MV-4-11 (cell line): ENCODE measurements around the gene HAPLN2.
A peak's percentile ranks its signal among the peaks of the same experiment; 100 is the strongest.
"Not testable (repeated sequence)": the region's sequence is repeated elsewhere in the genome, so short reads cannot be mapped to it uniquely, and the experiment has no call there.

Experiments
- DNase-seq: peaks from one replicate; lab custom pipeline; 2025; lab: John Stamatoyannopoulos, UW

The HAPLN2 gene

GRCh38 chr1:156618853-156619581 lies at the start of gene HAPLN2:
TSS of gene HAPLN2 (plus strand) at chr1:156619415. CDS start at chr1:156623491, 4,076 bp downstream.
- DNase-seq = no peak

DNA sequence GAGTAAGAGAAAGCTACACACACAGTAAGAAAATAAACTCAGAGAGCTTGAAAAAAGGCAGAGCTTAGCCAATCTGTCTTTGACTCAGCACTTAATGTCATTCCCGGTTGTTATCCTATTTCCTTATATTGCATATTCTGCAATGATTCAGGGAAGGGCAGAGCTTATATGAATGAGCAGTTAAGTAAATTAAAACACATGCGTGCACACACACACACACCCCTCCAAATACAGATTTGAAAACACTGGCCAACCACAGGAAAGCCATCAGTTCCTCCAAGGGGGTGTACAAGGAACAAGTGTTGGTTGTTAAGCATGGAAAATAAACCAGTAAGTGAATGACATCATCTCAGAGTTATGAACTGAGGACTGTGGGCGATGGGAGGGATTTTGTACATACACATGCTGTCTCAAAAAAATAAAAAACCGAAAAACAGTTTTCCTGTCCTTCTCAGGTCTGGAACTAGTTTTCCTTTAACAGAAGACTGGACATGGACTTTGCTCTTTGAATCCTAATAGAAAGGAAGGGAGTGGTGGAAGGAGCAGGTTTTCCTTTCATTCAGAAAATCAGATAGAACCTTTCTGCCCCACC lies 47.9 kb upstream of the HAPLN2 start:
- DNase-seq = peak; percentile 81

DNA sequence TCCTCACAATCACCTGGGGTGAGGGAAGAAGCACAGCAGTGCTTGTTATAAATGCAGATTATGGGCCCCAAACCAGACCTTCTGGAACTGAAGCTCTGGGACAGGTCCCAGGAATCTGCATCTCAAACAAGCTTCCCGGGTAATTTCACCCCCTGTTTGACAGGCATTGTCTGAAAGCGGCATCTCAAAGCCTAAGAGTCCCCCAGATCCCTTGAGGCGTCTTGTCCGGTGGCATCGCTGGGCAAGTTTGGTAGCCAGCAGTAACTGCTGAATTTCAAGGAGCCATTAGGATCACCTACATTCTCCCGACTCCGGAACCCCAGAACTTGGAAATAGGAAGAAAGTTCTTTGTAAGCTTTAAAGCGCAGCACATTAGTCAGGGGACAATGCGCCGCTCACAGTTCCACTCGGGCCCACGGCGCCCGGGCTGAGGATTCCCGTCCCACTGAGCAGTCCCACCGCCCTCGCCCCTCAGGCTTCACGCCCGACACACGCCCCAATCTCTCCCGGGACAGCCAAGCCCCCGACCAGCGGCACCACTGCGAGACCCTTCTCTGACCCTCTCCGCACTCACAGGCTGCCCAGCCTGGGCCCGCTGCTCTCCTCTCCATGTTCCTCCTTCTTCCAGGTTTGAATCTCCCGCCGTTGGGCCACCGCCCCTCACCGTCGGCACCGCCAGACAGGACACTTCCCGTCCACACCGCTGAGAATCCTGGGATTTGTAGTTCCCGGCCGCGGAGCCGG lies 47.1 kb upstream of the HAPLN2 start, which contains the start of gene IQGAP3:
IQGAP3 (minus strand) TSS at position 647 of the 744 bp plus-strand sequence; CDS start at position 611, 36 bp downstream.
- peak; percentile 74 for DNase-seq

- no peak for DNase-seq
These were observed 46.6 kb upstream of the HAPLN2 start for GRCh38 chr1:156572663-156573018.

DNA sequence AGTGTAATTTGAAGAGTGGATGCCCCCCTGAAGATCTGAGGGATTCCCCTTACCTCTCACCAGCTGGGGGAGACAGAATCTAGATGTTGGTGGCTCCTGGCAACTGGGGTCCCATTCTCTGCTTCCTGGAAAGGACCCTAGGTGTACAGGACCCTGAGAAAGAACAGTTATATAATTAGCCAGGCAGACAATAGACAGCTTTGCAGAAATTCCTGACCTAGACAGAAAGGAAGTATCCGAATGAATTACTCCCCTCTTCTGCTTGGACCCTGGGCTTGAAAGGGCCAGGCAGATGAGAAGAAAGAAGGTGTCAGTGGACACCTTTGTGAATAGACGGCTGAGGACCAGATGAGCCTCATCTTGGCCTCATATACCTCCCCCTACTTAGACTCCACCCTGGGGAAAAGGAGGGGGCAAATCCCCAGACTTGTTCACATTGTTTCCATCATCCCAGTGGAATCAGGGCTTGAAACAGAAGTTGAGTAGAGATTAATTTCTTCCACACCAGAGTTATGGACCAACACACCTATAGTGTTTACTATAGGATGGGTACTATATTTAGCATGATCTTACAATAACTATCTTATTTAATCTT lies 45.1 kb upstream of the HAPLN2 start:
- no peak for DNase-seq

GRCh38 chr1:156577550-156577949 lies 41.7 kb upstream of the HAPLN2 start:
- no peak for DNase-seq

DNA sequence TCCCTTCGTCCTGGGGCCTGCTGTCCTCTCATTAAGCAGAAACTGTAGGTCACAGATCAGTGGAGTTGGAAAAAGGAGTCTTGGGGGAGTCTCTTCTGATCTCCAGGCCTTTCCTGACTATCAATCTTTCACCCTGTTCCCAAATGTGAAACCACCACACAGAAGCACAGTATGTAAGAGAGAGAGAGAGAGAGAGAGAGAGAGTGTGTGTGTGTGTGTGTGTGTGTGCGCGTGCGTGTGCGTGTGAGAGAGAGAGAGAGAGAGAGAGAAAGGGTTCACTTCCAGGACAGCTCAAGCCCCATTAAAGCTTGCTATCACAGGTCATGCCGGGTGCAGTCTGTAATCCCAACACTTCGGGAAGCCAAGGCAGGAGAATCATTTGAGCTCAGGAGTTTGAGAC lies 41.2 kb upstream of the HAPLN2 start:
- peak; percentile 32 for DNase-seq

- no peak for DNase-seq
These were observed 39.7 kb upstream of the HAPLN2 start, which contains the start of gene TTC24 for GRCh38 chr1:156579472-156579871. TSS of gene TTC24 (plus strand) at chr1:156579723. CDS start at chr1:156581365, 1,642 bp downstream.

DNA sequence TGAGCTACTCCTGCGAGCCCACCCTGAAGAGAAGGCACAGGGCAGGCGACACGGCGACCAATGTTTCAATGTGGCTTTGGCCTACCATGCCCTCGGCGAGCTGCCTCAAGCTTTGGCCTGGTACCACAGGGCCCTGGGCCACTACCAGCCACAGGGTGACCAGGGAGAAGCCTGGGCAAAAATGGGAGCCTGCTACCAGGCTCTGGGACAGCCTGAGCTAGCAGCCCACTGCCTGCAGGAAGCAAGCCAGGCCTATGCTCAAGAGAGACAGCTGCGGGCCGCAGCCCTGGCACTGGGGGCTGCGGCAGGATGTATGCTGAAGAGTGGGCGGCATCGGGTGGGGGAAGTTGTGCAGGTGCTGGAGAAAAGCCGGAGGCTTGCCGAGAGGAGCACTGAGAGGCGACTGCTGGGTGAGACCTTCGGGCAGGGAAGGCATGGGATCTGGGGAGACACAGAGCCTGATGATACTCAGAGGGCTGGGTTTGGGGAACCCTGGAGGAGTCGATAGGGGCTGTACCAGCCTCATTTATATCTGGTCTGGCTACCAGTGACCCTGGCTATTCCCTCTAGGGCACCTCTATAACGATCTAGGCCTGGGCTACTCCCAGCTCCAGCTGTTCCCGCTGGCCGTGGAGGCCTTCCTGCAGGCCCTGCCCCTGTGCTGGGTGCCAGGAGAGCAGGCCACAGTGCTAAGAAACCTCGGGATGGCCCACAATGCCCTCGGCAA lies 37.4 kb upstream of the HAPLN2 start:
- DNase-seq = no peak

GRCh38 chr1:156582388-156583017 lies 36.7 kb upstream of the HAPLN2 start:
- DNase-seq = no peak

- DNase-seq = peak; percentile 80
These were observed 35.2 kb upstream of the HAPLN2 start for GRCh38 chr1:156583821-156584622.

DNA sequence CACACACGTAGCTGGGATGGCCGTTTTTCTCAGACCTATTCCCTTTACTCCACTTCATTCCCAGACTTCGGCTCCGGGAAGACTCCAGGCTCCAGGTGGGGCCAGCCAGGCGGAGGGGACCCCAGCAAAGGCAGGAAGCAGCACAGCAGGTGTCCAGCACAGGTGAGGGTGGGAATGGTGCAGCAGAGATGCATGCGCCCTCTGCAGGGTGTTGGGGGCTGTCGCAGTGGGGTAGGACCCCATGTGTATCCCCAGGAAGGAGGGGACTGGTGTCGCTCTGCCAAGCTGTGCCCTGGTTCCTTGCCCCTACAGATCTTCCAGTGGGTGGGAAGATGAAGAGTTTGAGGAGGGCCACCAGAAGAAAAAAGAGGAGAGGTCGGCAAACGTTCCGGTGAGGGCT lies 34.4 kb upstream of the HAPLN2 start:
- no peak for DNase-seq

DNA sequence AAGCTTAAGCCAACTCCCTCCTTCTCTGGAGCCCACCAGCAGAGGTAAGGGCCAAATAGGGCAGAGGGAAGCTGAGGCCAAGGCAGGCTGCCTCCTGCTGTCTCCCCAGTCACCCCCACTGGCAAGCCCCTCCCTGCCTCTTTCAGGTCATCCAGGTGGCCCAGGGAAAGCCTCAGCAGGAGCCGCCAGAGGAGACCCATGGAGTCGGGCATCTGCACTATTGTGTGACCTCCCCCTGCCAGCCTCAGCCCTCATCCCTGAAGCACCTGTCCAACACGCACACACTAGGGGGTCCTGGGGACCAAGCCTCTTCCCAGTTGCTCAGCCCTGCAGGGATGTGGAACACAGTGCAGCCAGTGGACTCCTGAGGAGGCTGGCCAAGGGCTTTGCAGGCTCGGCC lies 32.9 kb upstream of the HAPLN2 start:
- no peak for DNase-seq

- DNase-seq = peak; percentile 18
These were observed 32.2 kb upstream of the HAPLN2 start for GRCh38 chr1:156586892-156587477.

DNA sequence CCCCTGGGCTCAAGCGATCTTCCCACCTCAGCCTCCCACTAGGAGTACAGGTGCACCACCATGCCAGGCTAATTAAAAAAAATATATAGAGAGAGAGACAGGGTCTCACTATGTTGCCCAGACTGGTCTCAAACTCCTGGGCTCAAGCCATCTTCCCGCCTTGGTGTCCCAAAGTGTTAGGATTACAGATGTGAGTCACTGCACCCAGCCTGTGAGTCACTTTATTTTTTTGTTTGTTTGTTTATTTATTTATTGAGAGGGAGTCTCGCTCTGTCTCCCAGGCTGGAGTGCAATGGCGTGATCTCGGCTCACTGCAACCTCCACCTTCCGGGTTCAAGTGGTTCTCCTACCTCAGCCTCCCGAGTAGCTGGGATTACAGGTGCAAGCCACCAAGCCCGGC lies 31.3 kb upstream of the HAPLN2 start:
- not testable (repeated sequence) for DNase-seq

GRCh38 chr1:156589546-156589945 lies 29.7 kb upstream of the HAPLN2 start:
- no peak for DNase-seq

GRCh38 chr1:156590326-156591180 lies 28.7 kb upstream of the HAPLN2 start:
- DNase-seq = no peak

GRCh38 chr1:156591181-156591431 lies 28.1 kb upstream of the HAPLN2 start:
- DNase-seq = no peak

GRCh38 chr1:156591432-156592157 lies 27.6 kb upstream of the HAPLN2 start, which contains the start of gene NAXE:
TSS of gene NAXE (plus strand) at chr1:156591776. CDS start at chr1:156591805, 29 bp downstream.
- peak; percentile 35 for DNase-seq
